ENCODE measurements around the gene DSCAM. TPM values are rescaled to one million over a fixed set of nuclear protein-coding genes. Genes with fewer than 3 reads are reported as not detected.

The DSCAM gene
- total RNA-seq, 1 donor from 2014 or later, result 0.21 TPM

GRCh38 chr21:40404396-40404800 is 442.6 kb downstream of the DSCAM start:
- peaks cover 19% of the 10 kb centered on the region for H3K9me3 Mint-ChIP-seq (ENCODE audit: unreplicated experiment)
- H3K27me3 Mint-ChIP-seq (ENCODE audit: unreplicated experiment), result no peaks in the 10 kb centered on the region
- no peak for TF ChIP-seq CTCF (IDR thresholded peaks at IDR 0.05; ENCODE audit: unreplicated experiment)
- no peak overlapping the region for H3K27ac Mint-ChIP-seq (ENCODE audit: unreplicated experiment)
- no peaks in the 10 kb centered on the region for H3K36me3 Mint-ChIP-seq (ENCODE audit: low read depth, unreplicated experiment)
- H3K4me1 Mint-ChIP-seq (ENCODE audit: unreplicated experiment), result no peaks in the 10 kb centered on the region
- H3K4me3 Mint-ChIP-seq (ENCODE audit: unreplicated experiment), result no peak overlapping the region
- DNase-seq (ENCODE audit: low spot score), result no peak

- Mint-ChIP-seq H3K36me3 (ENCODE audit: low read depth, unreplicated experiment) (no peaks in the 10 kb centered on the region), H3K4me1 (ENCODE audit: unreplicated experiment) (no peaks in the 10 kb centered on the region), H3K27me3 (ENCODE audit: unreplicated experiment) (no peaks in the 10 kb centered on the region), H3K9me3 (ENCODE audit: unreplicated experiment) (peaks cover 16% of the 10 kb centered on the region), H3K4me3 (ENCODE audit: unreplicated experiment) (no peak overlapping the region), H3K27ac (ENCODE audit: unreplicated experiment) (no peak overlapping the region)
- no peak for TF ChIP-seq CTCF (IDR thresholded peaks at IDR 0.05; ENCODE audit: unreplicated experiment)
- DNase-seq (ENCODE audit: low spot score), result no peak
These were observed 443.9 kb downstream of the DSCAM start for GRCh38 chr21:40402884-40403582.

- Mint-ChIP-seq H3K4me1 (ENCODE audit: unreplicated experiment) (no peaks in the 10 kb centered on the region), H3K4me3 (ENCODE audit: unreplicated experiment) (no peak overlapping the region), H3K9me3 (ENCODE audit: unreplicated experiment) (peaks cover 27% of the 10 kb centered on the region), H3K27ac (ENCODE audit: unreplicated experiment) (no peak overlapping the region), H3K27me3 (ENCODE audit: unreplicated experiment) (peaks cover 3% of the 10 kb centered on the region), H3K36me3 (ENCODE audit: low read depth, unreplicated experiment) (peaks cover 15% of the 10 kb centered on the region)
- TF ChIP-seq CTCF (IDR thresholded peaks at IDR 0.05; ENCODE audit: unreplicated experiment), result no peak
- DNase-seq (ENCODE audit: low spot score), result no peak
These were observed 451.2 kb downstream of the DSCAM start for GRCh38 chr21:40395732-40396131.

GRCh38 chr21:40393066-40393465 is 453.9 kb downstream of the DSCAM start:
- H3K36me3 Mint-ChIP-seq (ENCODE audit: low read depth, unreplicated experiment), result peaks cover 19% of the 10 kb centered on the region
- no peak for TF ChIP-seq CTCF (IDR thresholded peaks at IDR 0.05; ENCODE audit: unreplicated experiment)
- H3K27ac Mint-ChIP-seq (ENCODE audit: unreplicated experiment), result no peak overlapping the region
- H3K27me3 Mint-ChIP-seq (ENCODE audit: unreplicated experiment), result peaks cover 3% of the 10 kb centered on the region
- peaks cover 29% of the 10 kb centered on the region for H3K9me3 Mint-ChIP-seq (ENCODE audit: unreplicated experiment)
- no peak overlapping the region for H3K4me3 Mint-ChIP-seq (ENCODE audit: unreplicated experiment)
- no peak for DNase-seq (ENCODE audit: low spot score)
- H3K4me1 Mint-ChIP-seq (ENCODE audit: unreplicated experiment), result no peaks in the 10 kb centered on the region

- no peak for TF ChIP-seq CTCF (IDR thresholded peaks at IDR 0.05; ENCODE audit: unreplicated experiment)
- DNase-seq (ENCODE audit: low spot score), result no peak
- H3K27ac Mint-ChIP-seq (ENCODE audit: unreplicated experiment), result no peak overlapping the region
- H3K36me3 Mint-ChIP-seq (ENCODE audit: low read depth, unreplicated experiment), result peaks cover 9% of the 10 kb centered on the region
- H3K9me3 Mint-ChIP-seq (ENCODE audit: unreplicated experiment), result peaks cover 17% of the 10 kb centered on the region
- no peaks in the 10 kb centered on the region for H3K4me1 Mint-ChIP-seq (ENCODE audit: unreplicated experiment)
- no peaks in the 10 kb centered on the region for H3K27me3 Mint-ChIP-seq (ENCODE audit: unreplicated experiment)
- H3K4me3 Mint-ChIP-seq (ENCODE audit: unreplicated experiment), result no peak overlapping the region
These were observed 458.9 kb downstream of the DSCAM start for GRCh38 chr21:40388046-40388445.

Measured in endothelial cell (in vitro differentiated cells).